Endothelial cell of umbilical vein (primary cell): Measurements from ENCODE around the gene LSG1. TPM values are rescaled to one million over a fixed set of nuclear protein-coding genes. Genes with fewer than 3 reads are reported as not detected.
A peak's percentile ranks its signal among the peaks of the same experiment; 100 is the strongest.

Experiments
- BruUV-seq: library from RNA; stranded (reverse); fragments of 400-500 nt; replicated peaks from 2 replicates; lab custom pipeline; 2021; lab: Mats Ljungman, UMichigan
- CTCF ChIA-PET: fragments of 300-600, 350-600 bp; sonication (Branson Sonifier 250); formaldehyde crosslinking; loops from one replicate; lab custom pipeline; 2021; ENCODE audit warnings: antibody characterized with exemption, inconsistent platforms; lab: Charles Lee
- POLR2A ChIA-PET: fragments of 300-600, 350-600 bp; sonication (Branson Sonifier 250); formaldehyde crosslinking; loops from one replicate; lab custom pipeline; 2021; ENCODE audit warnings: antibody characterized with exemption, inconsistent platforms; lab: Charles Lee
- DNase-seq: peaks from one replicate; pipeline ENCODE4 v3.0.0-alpha.2; 2011; ENCODE audit warnings: low read depth, low spot score
- FAIRE-seq: peaks from 2 replicates; lab custom pipeline; 2011; peaks lifted over from hg19 to GRCh38; lab: Jason Lieb, UNC
- H2AFZ ChIP-seq: 2 replicates; pipeline ENCODE4 v1.6.0; 2012; ENCODE audit warnings: low read depth, low read length, control low read depth, inconsistent platforms
- H3K27ac ChIP-seq: 2 replicates; pipeline ENCODE4 v1.5.1; 2011; ENCODE audit warnings: low read depth, mild to moderate bottlenecking, control low read depth, low read length, moderate library complexity; ENCODE audit not compliant: insufficient read depth
- H3K27me3 ChIP-seq, 2 experiments: 2 replicates each; pipeline versions ENCODE4 v1.6.0 to v1.6.1; 2011; ENCODE audit warnings: low read length in 2 of 2, mixed read lengths in 1 of 2; ENCODE audit not compliant: control insufficient read depth in 2 of 2, insufficient read depth in 2 of 2
- H3K36me3 ChIP-seq, 2 experiments: 2 replicates in 1 of 2; 3 replicates in 1 of 2; pipeline ENCODE4 v1.5.1; 2011; ENCODE audit warnings: low read length in 2 of 2, mild to moderate bottlenecking in 1 of 2, moderate library complexity in 1 of 2; ENCODE audit not compliant: control insufficient read depth in 2 of 2, insufficient read depth in 2 of 2; ENCODE audit errors: extremely low read depth in 1 of 2
- H3K4me1 ChIP-seq: 3 replicates; pipeline ENCODE4 v1.5.1; 2011; ENCODE audit warnings: mild to moderate bottlenecking, low read length; ENCODE audit not compliant: control insufficient read depth, insufficient read depth; ENCODE audit errors: extremely low read depth
- H3K4me2 ChIP-seq: 2 replicates; pipeline ENCODE4 v1.6.1; 2011; ENCODE audit warnings: low read length, control low read depth, mixed read lengths; ENCODE audit not compliant: insufficient read depth
- H3K4me3 ChIP-seq, 3 experiments: fragments of 200-600 bp in 1 of 3; sonication (generic), shearing (Covaris generic) in 1 of 3; replicated peaks in 1 of 3; 2 replicates each; pipeline ENCODE4 v1.5.1; 2011 to 2016; ENCODE audit warnings: control low read depth in 3 of 3, low read length in 3 of 3, mild to moderate bottlenecking in 2 of 3, inconsistent platforms in 1 of 3, low read depth in 1 of 3, moderate library complexity in 1 of 3; ENCODE audit not compliant: insufficient read depth in 1 of 3
- H3K79me2 ChIP-seq: 2 replicates; pipeline ENCODE4 v1.6.0; 2012; ENCODE audit warnings: low read length, inconsistent platforms; ENCODE audit not compliant: control insufficient read depth, insufficient read depth
- H3K9ac ChIP-seq: replicated peaks from 2 replicates; pipeline ENCODE3; 2011; ENCODE audit warnings: low read length, control low read depth; ENCODE audit not compliant: insufficient read depth; ENCODE audit errors: extremely low read depth
- H3K9me1 ChIP-seq: replicated peaks from 3 replicates; pipeline ENCODE4 v1.6.0; 2011; ENCODE audit warnings: mild to moderate bottlenecking, low read length; ENCODE audit not compliant: control insufficient read depth, insufficient read depth; ENCODE audit errors: extremely low read depth
- H3K9me3 ChIP-seq: replicated peaks from 2 replicates; pipeline ENCODE4 v1.5.1; 2012; ENCODE audit warnings: low read length, inconsistent platforms; ENCODE audit not compliant: control insufficient read depth, insufficient read depth
- H4K20me1 ChIP-seq: replicated peaks from 2 replicates; pipeline ENCODE3; 2011; ENCODE audit warnings: mild to moderate bottlenecking, low read length; ENCODE audit not compliant: control insufficient read depth, insufficient read depth; ENCODE audit errors: extremely low read depth
- CTCF ChIP-seq, 2 donors: IDR thresholded peaks; 1 replicate in 1 of 2; 2 replicates in 1 of 2; pipeline ENCODE4 v1.5.1; 2011; ENCODE audit warnings: low read length in 2 of 2, mild to moderate bottlenecking in 2 of 2, moderate library complexity in 2 of 2, control low read depth in 1 of 2, inconsistent platforms in 1 of 2, low read depth in 1 of 2; ENCODE audit not compliant: insufficient read depth in 1 of 2; ENCODE audit errors: extremely low read depth in 1 of 2
- EZH2 ChIP-seq: IDR thresholded peaks from 2 replicates; pipeline ENCODE4 v1.6.1; 2012; ENCODE audit warnings: borderline replicate concordance, low read depth, mild to moderate bottlenecking, moderate library complexity, low read length, inconsistent platforms; ENCODE audit not compliant: severe bottlenecking
- FOS ChIP-seq: IDR thresholded peaks from 2 replicates; pipeline ENCODE4 v1.6.1; 2011; ENCODE audit warnings: mild to moderate bottlenecking, low read length, moderate library complexity, borderline replicate concordance; ENCODE audit not compliant: insufficient read depth
- GATA2 ChIP-seq: IDR thresholded peaks from 2 replicates; pipeline ENCODE4 v1.7.0; 2011; ENCODE audit warnings: low read depth, mild to moderate bottlenecking, moderate library complexity, mixed read lengths, low read length; ENCODE audit not compliant: insufficient read length, insufficient read depth
- JUN ChIP-seq: IDR thresholded peaks from 2 replicates; pipeline ENCODE4 v1.6.1; 2011; ENCODE audit warnings: borderline replicate concordance, low read depth; ENCODE audit not compliant: insufficient read length, insufficient read depth
- MAX ChIP-seq: IDR thresholded peaks from 2 replicates; pipeline ENCODE4 v1.6.1; 2011; ENCODE audit not compliant: insufficient read depth, insufficient read length
- MYC ChIP-seq: IDR thresholded peaks from one replicate; pipeline ENCODE4 v1.6.1; 2011; ENCODE audit warnings: mild to moderate bottlenecking, low read depth, low read length
- POLR2A ChIP-seq: IDR thresholded peaks from 2 replicates; pipeline ENCODE4 v1.6.1; 2012; ENCODE audit warnings: low read depth, mild to moderate bottlenecking, control low read depth, low read length
- POLR2AphosphoS5 ChIP-seq: IDR thresholded peaks from 2 replicates; pipeline ENCODE4 v1.6.1; 2012; ENCODE audit warnings: low read depth, mild to moderate bottlenecking, control low read depth, low read length, moderate library complexity; ENCODE audit not compliant: insufficient read depth
- dilution Hi-C: fragments of 300-500 bp; cut with MboI; formaldehyde crosslinking; loops from one replicate; pipeline ENCODE4 v1.15.0; 2019; ENCODE audit warnings: low sequenced_read_pairs; ENCODE audit not compliant: extremely low pct_ligation_motif_present
- intact Hi-C: fragments of 100-400 bp; cut with micrococcal nuclease; formaldehyde crosslinking; loops from one replicate; pipeline ENCODE4 v1.10.0; 2022
- polyA plus RNA-seq, 4 experiments: library from polyadenylated mRNA; depleted of rRNA in 3 of 4; stranded (reverse) in 3 of 4; unstranded in 1 of 4; fragments of >200 nt; gene quantifications; 2 replicates each; pipeline versions ENCODE4 v1.2.1 to v1.2.3, GENCODE V29; 2011 to 2012; ENCODE audit warnings: missing spikeins in 1 of 4
- total RNA-seq: library from RNA; stranded (reverse); gene quantifications from 2 replicates; pipeline ENCODE4 v1.2.3, GENCODE V29; 2021

Gene LSG1
- total and polyA plus RNA-seq, 2 donors (not counting 3 experiments of a cell fraction or from before 2014, with no cell fraction given): 50.0 to 52.7 TPM

DNA sequence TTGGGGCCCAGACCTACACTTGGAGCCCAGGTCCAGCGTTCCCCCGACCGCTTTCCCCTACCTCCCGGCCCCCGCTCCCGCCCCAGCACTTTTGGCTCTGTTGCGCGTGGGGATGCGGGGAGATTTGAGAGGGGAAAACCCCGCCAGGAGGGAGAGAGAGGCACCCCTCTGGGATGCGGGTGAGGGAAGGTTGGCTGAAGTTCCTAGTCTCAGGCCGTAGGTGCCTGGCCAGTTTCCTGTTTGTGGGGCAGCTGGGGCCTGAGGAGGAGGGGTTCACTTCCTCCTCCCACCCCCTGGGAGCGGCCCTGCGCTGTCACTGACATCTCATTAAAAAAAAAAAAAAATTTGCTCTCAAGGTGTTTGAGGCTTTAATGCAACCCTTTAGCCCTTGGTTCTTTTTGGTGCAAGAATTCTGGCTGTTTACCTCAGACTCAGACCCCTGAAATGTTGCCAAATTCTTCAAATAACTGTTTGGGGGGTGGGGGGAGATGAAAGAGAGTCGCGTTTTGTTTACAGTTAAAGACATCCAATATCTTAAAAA is 16.3 kb upstream of the LSG1 start:
- peak; percentile 42 for TF ChIP-seq POLR2AphosphoS5
- no peak for TF ChIP-seq GATA2
- H3K79me2 ChIP-seq: peaks cover 41% of the 10 kb centered on the region
- peak overlapping the region; percentile 76 for H3K27ac ChIP-seq
- H4K20me1 ChIP-seq: peaks cover 3% of the 10 kb centered on the region
- H3K9ac ChIP-seq: peak overlapping the region; percentile 90
- no peaks in the 10 kb centered on the region for H3K9me3 ChIP-seq
- peak; percentile 37 for DNase-seq
- H3K27me3 ChIP-seq: no peaks in the 10 kb centered on the region
- no peak for FAIRE-seq
- CTCF ChIA-PET: interaction anchor here (0.7 to 3.7 kb wide), 11 partner anchors 17 to 583 kb away, joined by 3 to 20 read pairs (median 5); partner anchors contain the start of genes LSG1 and XXYLT1
- peaks cover 20 to 25% of the 10 kb centered on the region in 2 experiments for H3K36me3 ChIP-seq
- H3K4me3 ChIP-seq: peak overlapping the region; percentile 89 to 94 (median 90)
- no peak overlapping the region for H2AFZ ChIP-seq
- intact Hi-C loops: loop anchor here (2.0 to 10.0 kb wide), 2 partner anchors 145 to 317 kb away; no protein-coding TSS in a partner anchor
- dilution Hi-C loops: loop anchor here (10.0 to 25.0 kb wide), 2 partner anchors 424 to 557 kb away; no protein-coding TSS in a partner anchor
- H3K4me1 ChIP-seq: peaks cover 26% of the 10 kb centered on the region
- H3K4me2 ChIP-seq: peak overlapping the region; percentile 92
- TSS peak; percentile 2 for BruUV-seq
- POLR2A ChIA-PET: interaction anchor here (0.6 to 4.7 kb wide), 13 partner anchors 16 to 500 kb away, joined by 3 to 35 read pairs (median 5); partner anchors contain the start of gene LSG1
- no peaks in the 10 kb centered on the region for H3K9me1 ChIP-seq

DNA sequence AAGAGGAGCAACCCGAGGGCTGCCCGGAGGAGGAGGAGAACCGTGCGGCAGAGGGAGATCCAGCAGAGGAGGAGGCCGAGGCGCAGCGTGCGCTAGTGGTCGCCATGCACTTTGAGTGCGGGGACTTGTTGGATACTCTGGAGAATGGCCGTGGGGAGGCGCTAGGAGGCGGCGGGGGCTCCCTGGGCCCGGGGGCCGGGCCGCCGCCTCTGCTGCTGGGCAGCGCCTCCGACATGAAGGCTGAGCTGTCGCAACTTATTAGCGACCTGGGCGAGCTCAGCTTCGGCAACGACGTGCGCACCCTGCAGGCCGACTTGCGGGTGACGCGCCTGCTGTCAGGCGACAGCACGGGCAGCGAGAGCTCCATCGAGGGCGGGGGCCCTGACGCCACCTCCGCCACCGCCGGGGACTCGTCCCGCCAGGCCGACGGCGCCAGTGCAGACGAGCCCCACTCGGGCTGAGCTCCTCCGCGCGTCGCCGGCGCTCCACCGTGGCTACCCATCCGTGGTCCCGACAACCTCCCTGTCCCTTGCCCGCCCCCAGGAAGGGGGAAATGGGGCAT is 15.7 kb upstream of the LSG1 start:
- intact Hi-C loops: loop anchor here (2.0 to 10.0 kb wide), 2 partner anchors 145 to 317 kb away; no protein-coding TSS in a partner anchor
- Histone ChIP-seq H3K4me3 (peak overlapping the region; percentile 89 to 94 (median 90)), H3K36me3 (peaks cover 20 to 25% of the 10 kb centered on the region in 2 experiments), H3K27ac (peak overlapping the region; percentile 76), H2AFZ (no peak overlapping the region), H3K9ac (peak overlapping the region; percentile 90), H3K4me1 (peaks cover 32% of the 10 kb centered on the region), H3K9me1 (no peaks in the 10 kb centered on the region), H3K27me3 (no peaks in the 10 kb centered on the region), H3K9me3 (no peaks in the 10 kb centered on the region), H4K20me1 (peaks cover 3% of the 10 kb centered on the region), H3K4me2 (peak overlapping the region; percentile 92), H3K79me2 (peaks cover 41% of the 10 kb centered on the region)
- peak; percentile 31 for TF ChIP-seq POLR2AphosphoS5
- TF ChIP-seq GATA2: no peak
- no peak for TF ChIP-seq FOS
- TF ChIP-seq MAX: no peak
- no peak for TF ChIP-seq MYC
- no peak for TF ChIP-seq EZH2
- TF ChIP-seq POLR2A: peak; percentile 87
- TF ChIP-seq CTCF (IDR thresholded peaks at IDR 0.05; ENCODE audit: extremely low read depth in 1 of 2, insufficient read depth in 1 of 2, low read depth in 1 of 2, low read length in 2 of 2): peak; percentile 14 to 35
- no peak for TF ChIP-seq JUN
- dilution Hi-C loops: loop anchor here (10.0 to 25.0 kb wide), 2 partner anchors 425 to 557 kb away; no protein-coding TSS in a partner anchor
- ChIA-PET CTCF (interaction anchor here (0.7 to 3.7 kb wide), 13 partner anchors 16 to 583 kb away, joined by 3 to 20 read pairs (median 5); partner anchors contain the start of genes LSG1 and XXYLT1), POLR2A (interaction anchor here (0.6 to 4.7 kb wide), 18 partner anchors 16 to 583 kb away, joined by 3 to 35 read pairs (median 4); partner anchors contain the start of genes LSG1 and XXYLT1)
- FAIRE-seq (no peak), DNase-seq (no peak)
- BruUV-seq: no TSS peak
